Fibroblast of the conjunctiva (primary cell): ENCODE results near the gene SPRR2B.
"Not testable (repeated sequence)": the region's sequence is repeated elsewhere in the genome, so short reads cannot be mapped to it uniquely, and the experiment has no call there.

Experiments
- DNase-seq: peaks from one replicate; pipeline ENCODE4 v3.0.0-alpha.2; 2010; ENCODE audit warnings: low read depth

SPRR2B gene

DNA sequence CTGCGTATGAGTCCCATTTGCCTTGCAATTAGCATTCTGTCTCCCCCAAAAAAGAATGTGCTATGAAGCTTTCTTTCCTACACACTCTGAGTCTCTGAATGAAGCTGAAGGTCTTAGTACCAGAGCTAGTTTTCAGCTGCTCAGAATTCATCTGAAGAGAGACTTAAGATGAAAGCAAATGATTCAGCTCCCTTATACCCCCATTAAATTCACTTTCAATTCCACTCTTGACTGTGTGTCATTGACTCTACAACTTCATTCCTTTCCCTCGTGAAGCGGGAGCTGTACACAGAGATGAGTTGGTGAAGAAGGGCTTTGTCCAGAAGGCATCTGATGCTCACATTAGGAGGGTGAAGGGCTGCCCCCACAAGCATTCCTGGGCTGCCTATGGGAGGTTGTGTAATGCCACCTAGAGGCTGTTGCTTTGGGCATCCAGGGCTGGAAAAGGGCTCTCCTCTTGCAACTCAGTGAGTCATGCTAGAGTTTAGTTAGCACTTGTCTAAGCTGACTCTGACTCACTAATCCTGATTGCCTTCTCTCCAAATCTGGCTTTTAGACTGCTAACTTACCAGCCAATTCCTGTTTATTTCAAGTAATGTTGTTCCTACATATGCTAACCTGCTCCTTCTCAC, 38.6 kb downstream of the SPRR2B start:
- DNase-seq: peak; percentile 40

GRCh38 chr1:153032073-153032472, 39.3 kb downstream of the SPRR2B start:
- DNase-seq: no peak

GRCh38 chr1:153030895-153031294, 40.5 kb downstream of the SPRR2B start, which contains the start of gene SPRR1B:
Gene SPRR1B (plus strand): TSS chr1:153031203. CDS start chr1:153032346, 1,143 bp downstream.
- DNase-seq: no peak

DNA sequence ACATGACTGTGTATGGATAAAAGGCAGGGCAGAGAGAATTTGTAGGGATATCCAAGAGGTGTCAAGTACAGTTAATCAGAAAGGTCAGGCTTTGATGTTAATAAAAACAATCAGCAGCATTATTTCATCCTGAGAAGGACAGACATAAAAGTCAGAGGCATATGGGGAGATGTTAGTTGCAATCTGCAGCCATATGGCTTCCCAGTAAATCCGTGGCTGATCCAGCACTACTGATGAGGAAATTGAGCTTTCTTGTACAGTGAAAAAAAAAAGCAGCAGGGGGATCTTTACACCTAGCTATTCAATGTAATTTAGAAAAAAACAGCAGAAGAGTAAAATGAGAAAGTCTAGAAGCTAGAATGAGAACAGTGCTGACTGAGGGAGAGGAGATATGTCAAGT, 42.6 kb downstream of the SPRR2B start:
- no peak for DNase-seq

DNA sequence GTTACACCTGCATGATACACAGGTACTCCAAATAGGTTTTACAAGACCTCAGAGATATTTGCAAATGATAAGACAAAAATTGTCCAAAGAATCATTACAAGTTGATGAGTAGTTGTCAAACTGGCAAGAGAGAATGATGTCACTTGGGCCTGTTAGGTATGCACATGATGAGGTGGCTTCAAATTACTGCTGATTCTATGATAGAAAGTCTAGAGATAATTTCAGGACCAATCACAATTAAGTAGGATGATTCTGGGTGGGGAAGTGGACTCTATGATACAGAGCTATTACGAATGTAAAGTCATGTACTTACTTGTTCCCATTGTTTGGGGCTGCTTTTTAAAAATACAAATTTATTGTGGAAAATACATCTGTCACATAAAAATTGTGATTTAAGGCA, 45.6 kb downstream of the SPRR2B start:
- DNase-seq: no peak

- no peak for DNase-seq
These were observed 47.0 kb downstream of the SPRR2B start for GRCh38 chr1:153024413-153024812.

GRCh38 chr1:153023109-153023508, 48.3 kb downstream of the SPRR2B start:
- no peak for DNase-seq

- DNase-seq: not testable (repeated sequence)
These were observed 49.1 kb downstream of the SPRR2B start for GRCh38 chr1:153022340-153022739.

DNA sequence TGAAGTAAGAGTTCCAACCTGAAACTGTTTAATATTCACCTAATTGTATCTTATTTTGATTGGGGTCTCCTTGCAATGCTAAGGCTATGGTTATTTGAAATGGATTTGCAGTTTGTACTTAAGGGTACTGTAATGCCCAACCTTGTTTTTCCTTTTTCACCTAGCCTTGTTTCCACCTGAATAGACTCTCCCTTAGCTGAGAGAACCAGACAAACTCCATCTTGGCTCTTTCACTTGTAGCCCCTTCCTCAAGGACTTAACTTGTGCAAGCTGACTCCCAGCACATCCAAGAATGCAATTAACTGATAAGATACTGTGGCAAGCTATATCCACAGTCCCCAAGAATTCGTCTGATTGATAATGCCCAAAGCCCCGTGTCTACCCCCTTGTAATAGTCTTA, 49.6 kb downstream of the SPRR2B start:
- not testable (repeated sequence) for DNase-seq
